ENCODE measurements around the gene TSKS.

TSKS gene

GRCh38 chr19:49808711-49809159, 45.6 kb upstream of the TSKS start:
- DNase-seq: peak; percentile 95 to 97
- TF ChIP-seq CTCF (IDR thresholded peaks at IDR 0.05): no peak
- H3K4me1 ChIP-seq: peaks cover 0 to 28% (median 22%) of the 10 kb centered on the region in 4 donors
- no peaks in the 10 kb centered on the region for H3K27me3 ChIP-seq
- peak overlapping the region; percentile 84 to 94 for H3K27ac ChIP-seq
- no peaks in the 10 kb centered on the region for H3K9me3 ChIP-seq
- peaks cover 0 to 42% (median 14%) of the 10 kb centered on the region in 3 donors for H3K36me3 ChIP-seq
- intact Hi-C loops (cut with DNase I; ENCODE audit: low total_unique reads): loop anchor here (5.0 kb wide), 1 partner anchor 41 kb away; the partner anchor contains the start of gene AP2A1
- H3K4me3 ChIP-seq: peak overlapping the region; percentile 65 to 87

- no peak for DNase-seq
- H3K9me3 ChIP-seq: no peaks in the 10 kb centered on the region
- peak overlapping the region; percentile 65 to 87 for H3K4me3 ChIP-seq
- peak overlapping the region; percentile 84 to 94 for H3K27ac ChIP-seq
- no peaks in the 10 kb centered on the region for H3K27me3 ChIP-seq
- no peak for TF ChIP-seq CTCF (IDR thresholded peaks at IDR 0.05)
- H3K4me1 ChIP-seq: peaks cover 0 to 28% (median 22%) of the 10 kb centered on the region in 4 donors
- peaks cover 0 to 48% (median 20%) of the 10 kb centered on the region in 3 donors for H3K36me3 ChIP-seq
- intact Hi-C loops (cut with DNase I; ENCODE audit: low total_unique reads): loop anchor here (5.0 kb wide), 1 partner anchor 41 kb away; the partner anchor contains the start of gene AP2A1
These were observed 45.0 kb upstream of the TSKS start for GRCh38 chr19:49807904-49808675.

GRCh38 chr19:49807058-49807903, 44.2 kb upstream of the TSKS start:
- intact Hi-C loops (cut with DNase I; ENCODE audit: low total_unique reads): loop anchor here (5.0 kb wide), 1 partner anchor 40 kb away; the partner anchor contains the start of gene AP2A1

GRCh38 chr19:49806620-49806959, 43.5 kb upstream of the TSKS start:
- Histone ChIP-seq H3K27ac (no peak overlapping the region), H3K4me3 (no peak overlapping the region), H3K4me1 (peaks cover 0 to 31% (median 24%) of the 10 kb centered on the region in 4 donors), H3K36me3 (peaks cover 0 to 63% (median 24%) of the 10 kb centered on the region in 3 donors), H3K9me3 (no peaks in the 10 kb centered on the region), H3K27me3 (no peaks in the 10 kb centered on the region)
- no peak for DNase-seq
- TF ChIP-seq CTCF (IDR thresholded peaks at IDR 0.05): no peak
- intact Hi-C loops (cut with DNase I; ENCODE audit: low total_unique reads): loop anchor here (5.0 kb wide), 1 partner anchor 39 kb away; the partner anchor contains the start of gene AP2A1

More at GRCh38 chr19:49807058-49807903, 44.2 kb upstream of the TSKS start:
- no peak for TF ChIP-seq CTCF (IDR thresholded peaks at IDR 0.05)
- no peak for DNase-seq
- Histone ChIP-seq H3K4me1 (peaks cover 0 to 26% (median 19%) of the 10 kb centered on the region in 4 donors), H3K4me3 (no peak overlapping the region), H3K27ac (no peak overlapping the region), H3K27me3 (no peaks in the 10 kb centered on the region), H3K36me3 (peaks cover 0 to 56% (median 24%) of the 10 kb centered on the region in 3 donors), H3K9me3 (no peaks in the 10 kb centered on the region)

- H3K9me3 ChIP-seq: no peaks in the 10 kb centered on the region
- no peaks in the 10 kb centered on the region for H3K27me3 ChIP-seq
- peaks cover 0 to 69% (median 24%) of the 10 kb centered on the region in 3 donors for H3K36me3 ChIP-seq
- TF ChIP-seq CTCF (IDR thresholded peaks at IDR 0.05): no peak
- intact Hi-C loops (cut with DNase I; ENCODE audit: low total_unique reads): loop anchor here (5.0 kb wide), 1 partner anchor 39 kb away; the partner anchor contains the start of gene AP2A1
- no peak overlapping the region for H3K27ac ChIP-seq
- no peak for DNase-seq
- H3K4me3 ChIP-seq: no peak overlapping the region
- peaks cover 0 to 35% (median 24%) of the 10 kb centered on the region in 4 donors for H3K4me1 ChIP-seq
These were observed 42.9 kb upstream of the TSKS start for GRCh38 chr19:49805822-49806619.
